HG03064 (cell line): ENCODE measurements around the gene HDHD2.
"Not testable (repeated sequence)": the region's sequence is repeated elsewhere in the genome, so short reads cannot be mapped to it uniquely, and the experiment has no call there.

Experiments used
- ATAC-seq: cut with Tn5 transposase; IDR thresholded peaks from one replicate; pipeline ENCODE4 v1.9.1; 2021; ENCODE audit warnings: low read depth; ENCODE audit not compliant: unreplicated experiment

HDHD2 gene, protein sequence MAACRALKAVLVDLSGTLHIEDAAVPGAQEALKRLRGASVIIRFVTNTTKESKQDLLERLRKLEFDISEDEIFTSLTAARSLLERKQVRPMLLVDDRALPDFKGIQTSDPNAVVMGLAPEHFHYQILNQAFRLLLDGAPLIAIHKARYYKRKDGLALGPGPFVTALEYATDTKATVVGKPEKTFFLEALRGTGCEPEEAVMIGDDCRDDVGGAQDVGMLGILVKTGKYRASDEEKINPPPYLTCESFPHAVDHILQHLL

GRCh38 chr18:47150029-47150823 is at the start of gene HDHD2:
Gene HDHD2, minus strand, starts transcription at chr18:47150500. Its CDS starts 14,061 bp downstream, at chr18:47136439.
- ATAC-seq, result peak; percentile 92

DNA sequence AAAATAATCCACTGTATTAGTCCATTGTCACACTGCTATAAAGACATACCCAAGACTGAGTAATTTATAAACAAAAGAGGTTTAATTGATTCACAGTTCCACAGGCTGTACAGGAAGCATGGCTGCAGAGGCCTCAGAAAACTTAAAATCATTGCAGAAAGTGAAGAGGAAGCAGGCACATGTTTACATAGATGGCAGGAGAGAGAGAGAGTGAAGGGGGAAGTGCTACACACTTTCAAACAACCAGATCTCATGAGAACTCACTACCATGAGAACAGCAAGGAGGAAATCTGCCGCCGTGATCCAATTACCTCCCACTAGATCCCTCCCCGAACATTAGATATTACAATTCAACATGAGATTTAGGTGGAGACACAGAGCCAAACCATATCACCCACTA is 45.7 kb upstream of the HDHD2 start:
- not testable (repeated sequence) for ATAC-seq

GRCh38 chr18:47191961-47192360 is 41.7 kb upstream of the HDHD2 start:
- ATAC-seq, result no peak

- ATAC-seq, result no peak
Observed at GRCh38 chr18:47187721-47188120, 37.4 kb upstream of the HDHD2 start.

- no peak for ATAC-seq
Observed at GRCh38 chr18:47184419-47185050, 34.2 kb upstream of the HDHD2 start.

DNA sequence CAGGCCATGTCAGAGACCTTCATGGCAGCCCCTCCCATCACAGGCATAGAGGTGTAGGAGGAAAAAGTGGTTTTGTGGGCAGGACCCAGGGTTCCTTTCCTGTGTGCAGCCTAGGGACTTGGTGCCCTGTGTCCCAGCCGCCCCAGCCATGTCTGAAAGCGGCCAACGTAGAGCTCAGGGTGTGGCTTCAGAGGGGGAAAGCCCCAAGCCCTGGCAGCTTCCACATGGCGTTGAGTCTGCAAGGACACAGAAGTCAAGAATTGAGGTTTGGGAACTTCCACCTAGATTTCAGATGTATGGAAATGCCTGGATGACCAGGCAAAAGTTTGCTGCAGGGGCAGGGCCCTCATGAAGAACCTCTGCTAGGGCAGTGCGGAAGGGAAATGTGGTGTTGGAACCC is 31.9 kb upstream of the HDHD2 start:
- not testable (repeated sequence) for ATAC-seq

DNA sequence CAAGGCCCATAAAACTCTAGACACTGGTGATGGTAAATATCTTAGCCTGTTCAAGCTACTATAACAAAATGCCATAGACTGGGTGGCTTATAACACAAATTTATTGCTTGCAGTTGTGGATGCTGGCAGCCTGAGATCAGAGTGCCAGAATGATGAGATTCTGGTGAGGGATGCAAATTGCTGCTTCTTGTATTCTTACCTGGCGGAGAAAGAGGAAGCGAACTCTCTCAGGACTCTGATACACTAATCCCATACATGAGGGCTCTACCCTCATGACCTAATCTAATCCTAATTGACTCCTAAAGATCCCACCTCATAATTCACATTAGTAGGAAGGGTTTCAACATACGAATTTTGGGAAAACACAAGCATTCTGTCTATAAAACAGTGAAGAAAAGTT is 30.5 kb upstream of the HDHD2 start:
- no peak for ATAC-seq

GRCh38 chr18:47179520-47179919 is 29.2 kb upstream of the HDHD2 start:
- no peak for ATAC-seq

DNA sequence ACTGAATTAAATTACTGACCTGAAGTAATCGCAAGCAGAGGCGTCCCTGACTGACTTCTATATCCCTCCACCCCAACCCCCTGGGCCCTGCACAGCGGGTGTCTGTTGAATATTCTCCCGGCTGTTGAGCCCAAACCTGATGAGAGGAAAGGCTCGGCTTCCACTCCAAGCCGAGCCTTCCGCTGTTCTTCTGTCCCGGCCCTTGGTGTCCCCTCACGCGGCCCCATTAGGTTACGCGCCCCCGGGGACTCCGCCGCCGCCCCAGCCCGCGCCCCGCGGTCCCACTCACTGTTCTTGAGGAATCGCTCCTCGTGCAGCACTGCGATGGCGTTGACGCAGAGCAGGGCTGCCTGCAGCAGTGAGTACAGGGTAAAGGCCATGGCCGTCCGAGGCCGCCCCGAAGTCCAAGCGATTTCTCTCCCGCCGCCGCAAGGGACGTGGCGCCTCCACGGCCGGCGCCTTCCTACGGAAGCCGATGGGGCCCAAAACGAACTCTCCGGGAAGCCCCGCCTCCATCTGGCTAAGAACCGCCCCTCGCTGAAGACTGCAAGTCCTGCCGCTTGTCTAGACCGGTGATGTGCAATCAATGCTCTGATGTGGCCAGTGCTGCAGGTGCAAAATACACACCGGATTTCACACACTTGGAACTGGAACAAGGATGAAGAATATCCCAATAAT is 25.7 kb upstream of the HDHD2 start, which contains the start of gene IER3IP1:
IER3IP1 (minus strand) TSS at position 467 of the 678 bp plus-strand sequence; CDS start at position 380, 87 bp downstream.
- ATAC-seq, result peak; percentile 84

- ATAC-seq, result peak; percentile 15
Observed at GRCh38 chr18:47175283-47175897, 25.1 kb upstream of the HDHD2 start.

GRCh38 chr18:47174545-47175116 is 24.3 kb upstream of the HDHD2 start:
- no peak for ATAC-seq

- no peak for ATAC-seq
Observed at GRCh38 chr18:47172476-47172875, 22.2 kb upstream of the HDHD2 start.

DNA sequence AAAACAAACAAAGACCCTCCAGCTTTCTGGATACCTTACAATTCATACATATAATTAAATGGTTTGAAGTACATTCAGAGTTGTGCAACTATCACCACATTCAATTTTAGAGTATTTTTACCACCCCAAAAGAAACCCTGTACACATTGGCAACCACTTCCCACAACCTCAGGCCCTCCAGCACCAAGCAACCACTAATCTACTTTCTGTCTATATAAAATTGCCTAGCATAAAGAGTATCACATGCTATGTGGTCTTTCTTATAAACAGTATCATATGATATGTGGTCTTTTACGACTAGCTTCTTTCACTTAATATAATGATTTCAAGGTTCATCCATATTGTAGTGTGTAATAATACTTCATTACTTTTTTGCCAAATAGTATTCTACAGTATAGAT is 18.6 kb upstream of the HDHD2 start:
- no peak for ATAC-seq

GRCh38 chr18:47168509-47168908 is 18.2 kb upstream of the HDHD2 start:
- ATAC-seq, result no peak

GRCh38 chr18:47166294-47166693 is 16.0 kb upstream of the HDHD2 start:
- no peak for ATAC-seq

- peak; percentile 68 for ATAC-seq
Observed at GRCh38 chr18:47163241-47163640, 12.9 kb upstream of the HDHD2 start.

- ATAC-seq, result no peak
Observed at GRCh38 chr18:47160256-47160655, 10.0 kb upstream of the HDHD2 start.

- not testable (repeated sequence) for ATAC-seq
Observed at GRCh38 chr18:47158404-47158803, 8.1 kb upstream of the HDHD2 start.

- no peak for ATAC-seq
Observed at GRCh38 chr18:47151439-47151838, 1.1 kb upstream of the HDHD2 start.

DNA sequence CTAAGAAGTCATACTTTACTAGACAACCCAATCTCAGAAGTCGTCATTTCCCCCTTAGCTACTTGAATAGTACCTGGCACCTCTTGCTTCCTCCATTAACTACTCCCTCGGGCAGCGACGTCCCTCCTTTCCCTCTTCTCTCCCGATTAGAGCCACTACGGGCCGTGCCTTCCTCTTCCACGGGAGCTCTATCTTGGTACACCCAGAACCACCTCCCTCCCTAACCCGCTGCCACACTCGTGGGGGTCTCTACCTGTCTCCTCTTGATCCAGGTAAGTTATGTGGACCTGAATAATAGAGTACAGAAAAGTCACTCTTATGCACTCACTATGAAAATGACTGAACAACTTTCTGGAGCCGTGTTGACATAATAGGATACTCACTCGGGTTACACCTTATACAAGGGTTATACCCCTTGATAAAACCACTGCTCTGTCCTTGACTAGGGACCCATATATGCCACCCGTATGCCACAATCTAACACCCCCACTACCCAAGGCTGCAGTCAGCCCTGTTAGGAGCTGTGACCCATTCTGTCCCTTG is 595 bp upstream of the HDHD2 start:
- peak; percentile 34 for ATAC-seq
